ENCODE measurements around the gene CUL5. TPM values are rescaled to one million over a fixed set of nuclear protein-coding genes. Genes with fewer than 3 reads are reported as not detected.

CUL5 gene
- polyA plus RNA-seq, 1 experiment: 26.0 TPM

DNA sequence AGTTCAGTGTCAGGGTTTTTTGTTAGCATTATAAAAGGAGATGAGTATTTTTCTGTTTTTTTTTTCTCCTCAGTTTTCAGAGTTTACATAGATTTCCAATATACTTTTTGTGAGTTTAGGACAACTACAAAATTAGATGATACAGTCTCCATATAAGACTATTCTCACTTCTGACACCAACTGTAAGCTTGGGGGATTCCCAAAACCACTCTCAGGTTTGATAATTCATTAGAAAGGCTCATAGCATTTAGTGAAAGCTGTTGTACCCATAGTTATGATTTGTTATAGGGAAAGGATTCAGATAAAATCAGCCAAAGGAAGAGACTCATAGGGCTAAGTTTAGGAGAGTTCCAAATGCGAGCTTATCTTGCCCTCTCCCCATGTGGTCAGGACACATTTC, 24.1 kb downstream of the CUL5 start:
- no peak overlapping the region for H3K27ac ChIP-seq (ENCODE audit: low read depth, low read length)
- no peaks in the 10 kb centered on the region for H3K27me3 ChIP-seq (ENCODE audit: control insufficient read depth, insufficient read depth, low read length)
- DNase-seq (ENCODE audit: low read depth, low spot score): no peak
- POLR2A ChIA-PET: no interaction called here
- TF ChIP-seq, protein P1, sequence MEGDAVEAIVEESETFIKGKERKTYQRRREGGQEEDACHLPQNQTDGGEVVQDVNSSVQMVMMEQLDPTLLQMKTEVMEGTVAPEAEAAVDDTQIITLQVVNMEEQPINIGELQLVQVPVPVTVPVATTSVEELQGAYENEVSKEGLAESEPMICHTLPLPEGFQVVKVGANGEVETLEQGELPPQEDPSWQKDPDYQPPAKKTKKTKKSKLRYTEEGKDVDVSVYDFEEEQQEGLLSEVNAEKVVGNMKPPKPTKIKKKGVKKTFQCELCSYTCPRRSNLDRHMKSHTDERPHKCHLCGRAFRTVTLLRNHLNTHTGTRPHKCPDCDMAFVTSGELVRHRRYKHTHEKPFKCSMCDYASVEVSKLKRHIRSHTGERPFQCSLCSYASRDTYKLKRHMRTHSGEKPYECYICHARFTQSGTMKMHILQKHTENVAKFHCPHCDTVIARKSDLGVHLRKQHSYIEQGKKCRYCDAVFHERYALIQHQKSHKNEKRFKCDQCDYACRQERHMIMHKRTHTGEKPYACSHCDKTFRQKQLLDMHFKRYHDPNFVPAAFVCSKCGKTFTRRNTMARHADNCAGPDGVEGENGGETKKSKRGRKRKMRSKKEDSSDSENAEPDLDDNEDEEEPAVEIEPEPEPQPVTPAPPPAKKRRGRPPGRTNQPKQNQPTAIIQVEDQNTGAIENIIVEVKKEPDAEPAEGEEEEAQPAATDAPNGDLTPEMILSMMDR (IDR thresholded peaks at IDR 0.05; ENCODE audit: low read depth, low read length): no peak
- CTCF ChIA-PET: interaction anchor here (1.4 kb wide), 1 partner anchor 24 kb away, joined by 11 read pairs; the partner anchor contains the start of gene CUL5
- no peaks in the 10 kb centered on the region for H3K9me3 ChIP-seq (ENCODE audit: control insufficient read depth, insufficient read depth, low read length)
- no peak overlapping the region for H3K4me3 ChIP-seq (ENCODE audit: low read depth, low read length)

DNA sequence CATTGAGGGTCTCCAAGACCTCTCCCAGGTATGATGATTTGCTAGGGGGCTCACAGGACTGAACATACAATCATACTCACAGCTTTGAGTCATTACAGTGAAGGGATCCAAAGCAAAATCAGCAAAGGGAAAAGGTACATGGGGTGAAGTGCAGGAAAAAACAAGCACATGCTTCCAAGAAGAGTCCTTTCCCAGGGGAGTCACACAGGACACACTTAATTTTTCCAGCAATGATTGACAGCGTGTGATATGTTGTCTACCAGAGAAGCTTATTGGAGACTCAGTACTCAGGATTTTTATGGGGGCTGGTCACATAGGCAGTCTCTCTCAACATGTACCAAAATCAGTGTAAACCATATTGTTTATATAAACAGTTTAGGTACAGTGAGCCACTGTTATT, 25.3 kb downstream of the CUL5 start:
- Histone ChIP-seq H3K9me3 (ENCODE audit: control insufficient read depth, insufficient read depth, low read length) (no peaks in the 10 kb centered on the region), H3K27me3 (ENCODE audit: control insufficient read depth, insufficient read depth, low read length) (no peaks in the 10 kb centered on the region), H3K4me3 (ENCODE audit: low read depth, low read length) (no peak overlapping the region), H3K27ac (ENCODE audit: low read depth, low read length) (no peak overlapping the region)
- CTCF ChIA-PET: interaction anchor here (0.6 to 1.4 kb wide), 2 partner anchors 25 to 457 kb away, joined by 3 to 11 read pairs; partner anchors contain the start of gene CUL5
- no peak for DNase-seq (ENCODE audit: low read depth, low spot score)
- POLR2A ChIA-PET: no interaction called here
- TF ChIP-seq, protein P1 (IDR thresholded peaks at IDR 0.05; ENCODE audit: low read depth, low read length): no peak

DNA sequence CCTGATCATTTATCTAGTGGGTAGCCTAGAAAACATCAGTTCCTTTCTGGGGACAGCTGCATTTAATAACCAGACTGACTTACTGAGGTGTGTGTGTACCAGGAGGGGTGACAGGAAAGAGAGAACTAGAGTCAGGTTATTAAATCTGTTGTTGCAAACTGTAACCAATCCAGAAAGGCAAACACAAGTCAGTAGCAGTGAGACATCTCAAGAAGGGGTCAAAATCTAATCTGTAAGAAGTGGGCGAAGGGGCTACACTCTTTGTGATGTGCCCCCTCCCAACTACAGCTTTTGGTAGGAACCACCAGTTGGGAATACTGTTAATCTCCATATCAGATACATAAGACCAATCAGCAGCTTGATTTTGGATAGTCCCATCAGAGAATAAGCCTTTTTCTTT, 26.3 kb downstream of the CUL5 start:
- H3K27me3 ChIP-seq (ENCODE audit: control insufficient read depth, insufficient read depth, low read length): no peaks in the 10 kb centered on the region
- no peak overlapping the region for H3K27ac ChIP-seq (ENCODE audit: low read depth, low read length)
- no peak overlapping the region for H3K4me3 ChIP-seq (ENCODE audit: low read depth, low read length)
- DNase-seq (ENCODE audit: low read depth, low spot score): no peak
- ChIA-PET CTCF (no interaction called here), POLR2A (no interaction called here)
- TF ChIP-seq, protein P1 (IDR thresholded peaks at IDR 0.05; ENCODE audit: low read depth, low read length): no peak
- no peaks in the 10 kb centered on the region for H3K9me3 ChIP-seq (ENCODE audit: control insufficient read depth, insufficient read depth, low read length)

DNA sequence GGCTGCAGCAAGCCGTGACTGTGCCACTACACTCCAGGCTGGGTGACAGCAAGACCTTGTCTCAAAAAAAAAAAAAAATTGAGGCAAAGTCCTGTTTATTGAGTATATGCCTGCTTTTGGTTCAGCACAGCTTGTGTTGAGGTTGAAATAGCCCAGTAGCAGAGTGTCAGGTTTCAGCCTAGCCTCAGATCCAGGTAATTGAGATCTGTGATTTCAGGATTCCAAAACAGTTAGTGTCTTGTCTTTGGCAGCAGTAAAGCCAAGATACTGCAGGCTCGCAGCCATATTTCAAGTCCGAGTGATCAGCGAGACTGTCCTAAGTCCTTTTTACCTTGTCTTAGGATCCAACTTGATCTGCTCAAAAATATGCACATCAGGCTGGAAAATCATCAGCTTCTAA, 27.0 kb downstream of the CUL5 start:
- TF ChIP-seq, protein P1 (IDR thresholded peaks at IDR 0.05; ENCODE audit: low read depth, low read length): no peak
- no peak for DNase-seq (ENCODE audit: low read depth, low spot score)
- peak overlapping the region; percentile 34 for H3K27ac ChIP-seq (ENCODE audit: low read depth, low read length)
- ChIA-PET POLR2A (no interaction called here), CTCF (interaction anchor here (0.5 kb wide), 1 partner anchor 254 kb away, joined by 3 read pairs; no protein-coding TSS in a partner anchor)
- H3K27me3 ChIP-seq (ENCODE audit: control insufficient read depth, insufficient read depth, low read length): no peaks in the 10 kb centered on the region
- H3K4me3 ChIP-seq (ENCODE audit: low read depth, low read length): no peak overlapping the region
- H3K9me3 ChIP-seq (ENCODE audit: control insufficient read depth, insufficient read depth, low read length): no peaks in the 10 kb centered on the region

DNA sequence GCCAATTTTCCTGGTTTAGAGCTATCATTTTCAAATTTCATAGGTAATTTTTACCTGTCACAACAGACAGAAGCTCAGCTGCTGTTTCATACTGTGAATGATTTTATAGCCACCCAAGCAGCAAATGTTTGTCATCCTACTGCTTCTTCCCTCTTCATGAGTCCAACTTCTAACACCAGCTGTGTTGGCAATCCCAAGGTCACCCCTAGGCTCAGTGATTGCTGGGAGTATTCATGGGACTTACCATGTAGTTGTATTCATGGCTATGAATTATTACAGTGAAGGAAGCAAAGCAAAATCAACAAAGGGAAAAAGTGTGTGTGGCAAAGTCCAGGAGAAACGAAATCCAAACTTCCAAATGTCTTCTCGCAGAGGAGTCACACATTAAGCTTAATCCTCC, 28.5 kb downstream of the CUL5 start:
- TF ChIP-seq, protein P1 (IDR thresholded peaks at IDR 0.05; ENCODE audit: low read depth, low read length): no peak
- H3K9me3 ChIP-seq (ENCODE audit: control insufficient read depth, insufficient read depth, low read length): no peaks in the 10 kb centered on the region
- no peak for DNase-seq (ENCODE audit: low read depth, low spot score)
- no peaks in the 10 kb centered on the region for H3K27me3 ChIP-seq (ENCODE audit: control insufficient read depth, insufficient read depth, low read length)
- ChIA-PET POLR2A (interaction anchor here (0.6 to 1.9 kb wide), 4 partner anchors 10 to 249 kb away, joined by 3 to 10 read pairs (median 4); partner anchors contain the start of gene CUL5), CTCF (interaction anchor here (1.0 to 2.1 kb wide), 3 partner anchors 12 to 28 kb away, joined by 5 to 18 read pairs (median 7); partner anchors contain the start of gene CUL5)
- H3K4me3 ChIP-seq (ENCODE audit: low read depth, low read length): no peak overlapping the region
- H3K27ac ChIP-seq (ENCODE audit: low read depth, low read length): peak overlapping the region; percentile 42

All from AG04450 (cell line).